Nephron (organoid): ENCODE data around the gene CAMKK1.

Experiments
- H3K27ac Mint-ChIP-seq, 3 experiments: 2 replicates each; pipeline ENCODE4 v1.8.0; 2020; ENCODE audit warnings: mixed read lengths in 3 of 3, mild to moderate bottlenecking in 2 of 3, moderate library complexity in 1 of 3
- H3K27me3 Mint-ChIP-seq: 2 replicates; pipeline ENCODE4 v1.8.0; 2021; ENCODE audit warnings: low read depth, mild to moderate bottlenecking, moderate library complexity, mixed read lengths
- H3K36me3 Mint-ChIP-seq: 2 replicates; pipeline ENCODE4 v1.8.0; 2020; ENCODE audit warnings: low read depth, mixed read lengths
- H3K4me1 Mint-ChIP-seq: 2 replicates; pipeline ENCODE4 v1.8.0; 2020; ENCODE audit warnings: mixed read lengths
- H3K4me3 Mint-ChIP-seq, 3 experiments: 2 replicates each; pipeline ENCODE4 v1.8.0; 2020; ENCODE audit warnings: mild to moderate bottlenecking in 3 of 3, mixed read lengths in 3 of 3, moderate library complexity in 2 of 3
- H3K9me3 Mint-ChIP-seq: 2 replicates; pipeline ENCODE4 v1.8.0; 2020; ENCODE audit warnings: mixed read lengths
- TF ChIP-seq, protein P1 (sequence below), 3 experiments: fragments of 200-600 bp; sonication (generic); IDR thresholded peaks; one replicate each; pipeline ENCODE4 v1.5.0; 2021; ENCODE audit warnings: antibody characterized with exemption in 3 of 3; ENCODE audit not compliant: unreplicated experiment in 3 of 3

The CAMKK1 gene

GRCh38 chr17:3888343-3889171 lies 4.3 kb downstream of the CAMKK1 start:
- H3K27ac Mint-ChIP-seq = peak overlapping the region; percentile 47 to 74 (median 65)
- H3K4me3 Mint-ChIP-seq = peak overlapping the region; percentile 25 to 65 (median 52)
- TF ChIP-seq, protein P1, sequence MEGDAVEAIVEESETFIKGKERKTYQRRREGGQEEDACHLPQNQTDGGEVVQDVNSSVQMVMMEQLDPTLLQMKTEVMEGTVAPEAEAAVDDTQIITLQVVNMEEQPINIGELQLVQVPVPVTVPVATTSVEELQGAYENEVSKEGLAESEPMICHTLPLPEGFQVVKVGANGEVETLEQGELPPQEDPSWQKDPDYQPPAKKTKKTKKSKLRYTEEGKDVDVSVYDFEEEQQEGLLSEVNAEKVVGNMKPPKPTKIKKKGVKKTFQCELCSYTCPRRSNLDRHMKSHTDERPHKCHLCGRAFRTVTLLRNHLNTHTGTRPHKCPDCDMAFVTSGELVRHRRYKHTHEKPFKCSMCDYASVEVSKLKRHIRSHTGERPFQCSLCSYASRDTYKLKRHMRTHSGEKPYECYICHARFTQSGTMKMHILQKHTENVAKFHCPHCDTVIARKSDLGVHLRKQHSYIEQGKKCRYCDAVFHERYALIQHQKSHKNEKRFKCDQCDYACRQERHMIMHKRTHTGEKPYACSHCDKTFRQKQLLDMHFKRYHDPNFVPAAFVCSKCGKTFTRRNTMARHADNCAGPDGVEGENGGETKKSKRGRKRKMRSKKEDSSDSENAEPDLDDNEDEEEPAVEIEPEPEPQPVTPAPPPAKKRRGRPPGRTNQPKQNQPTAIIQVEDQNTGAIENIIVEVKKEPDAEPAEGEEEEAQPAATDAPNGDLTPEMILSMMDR (IDR thresholded peaks at IDR 0.05; ENCODE audit: unreplicated experiment in 3 of 3) = no peak
- peaks cover 40% of the 10 kb centered on the region for H3K4me1 Mint-ChIP-seq
- no peaks in the 10 kb centered on the region for H3K9me3 Mint-ChIP-seq
- H3K27me3 Mint-ChIP-seq = peaks cover 7% of the 10 kb centered on the region
- H3K36me3 Mint-ChIP-seq = no peaks in the 10 kb centered on the region

GRCh38 chr17:3887804-3888203 lies 5.0 kb downstream of the CAMKK1 start:
- TF ChIP-seq, protein P1 (IDR thresholded peaks at IDR 0.05; ENCODE audit: unreplicated experiment in 3 of 3) = no peak
- Mint-ChIP-seq H3K4me1 (peaks cover 37% of the 10 kb centered on the region), H3K27me3 (peaks cover 7% of the 10 kb centered on the region), H3K36me3 (no peaks in the 10 kb centered on the region), H3K4me3 (no peak overlapping the region), H3K27ac (peak overlapping the region; percentile 11 to 47 (median 38)), H3K9me3 (no peaks in the 10 kb centered on the region)

- peaks cover 7% of the 10 kb centered on the region for H3K27me3 Mint-ChIP-seq
- TF ChIP-seq, protein P1 (IDR thresholded peaks at IDR 0.05; ENCODE audit: unreplicated experiment in 3 of 3) = no peak
- H3K4me3 Mint-ChIP-seq = no peak overlapping the region
- peak overlapping the region in 1 of 3 experiments; percentile 19 for H3K27ac Mint-ChIP-seq
- no peaks in the 10 kb centered on the region for H3K36me3 Mint-ChIP-seq
- no peaks in the 10 kb centered on the region for H3K9me3 Mint-ChIP-seq
- H3K4me1 Mint-ChIP-seq = peaks cover 37% of the 10 kb centered on the region
Observed at GRCh38 chr17:3887394-3887793, 5.5 kb downstream of the CAMKK1 start.

- Mint-ChIP-seq H3K4me1 (peaks cover 36% of the 10 kb centered on the region), H3K27ac (peak overlapping the region in 1 of 3 experiments; percentile 19), H3K4me3 (no peak overlapping the region), H3K36me3 (no peaks in the 10 kb centered on the region), H3K9me3 (no peaks in the 10 kb centered on the region), H3K27me3 (peaks cover 7% of the 10 kb centered on the region)
- TF ChIP-seq, protein P1 (IDR thresholded peaks at IDR 0.05; ENCODE audit: unreplicated experiment in 3 of 3) = no peak
Observed at GRCh38 chr17:3886776-3887175, 6.1 kb downstream of the CAMKK1 start.

- Mint-ChIP-seq H3K4me3 (no peak overlapping the region), H3K27ac (no peak overlapping the region), H3K4me1 (peaks cover 33% of the 10 kb centered on the region), H3K9me3 (no peaks in the 10 kb centered on the region), H3K27me3 (peaks cover under 1% of the 10 kb centered on the region), H3K36me3 (no peaks in the 10 kb centered on the region)
- TF ChIP-seq, protein P1 (IDR thresholded peaks at IDR 0.05; ENCODE audit: unreplicated experiment in 3 of 3) = no peak
Observed at GRCh38 chr17:3885970-3886369, 6.9 kb downstream of the CAMKK1 start.

- TF ChIP-seq, protein P1 (IDR thresholded peaks at IDR 0.05; ENCODE audit: unreplicated experiment in 3 of 3) = no peak
- H3K36me3 Mint-ChIP-seq = no peaks in the 10 kb centered on the region
- H3K4me1 Mint-ChIP-seq = peaks cover 30% of the 10 kb centered on the region
- no peak overlapping the region for H3K27ac Mint-ChIP-seq
- H3K9me3 Mint-ChIP-seq = no peaks in the 10 kb centered on the region
- H3K4me3 Mint-ChIP-seq = no peak overlapping the region
- no peaks in the 10 kb centered on the region for H3K27me3 Mint-ChIP-seq
Observed at GRCh38 chr17:3885271-3885670, 7.6 kb downstream of the CAMKK1 start.
